H1 (cell line): ENCODE results near the gene SPG7. TPM values are rescaled to one million over a fixed set of nuclear protein-coding genes. Genes with fewer than 3 reads are reported as not detected.

Source experiments
- CTCF ChIA-PET: fragments of 300-600 bp; sonication (Branson Sonifier 250); formaldehyde crosslinking; loops from one replicate; lab custom pipeline; 2021; ENCODE audit not compliant: partially characterized antibody; lab: Charles Lee
- POLR2A ChIA-PET: fragments of 300-600 bp; sonication (Branson Sonifier 250); formaldehyde crosslinking; loops from one replicate; lab custom pipeline; 2021; ENCODE audit warnings: inconsistent platforms; ENCODE audit not compliant: partially characterized antibody; lab: Charles Lee
- DNase-seq, 2 experiments: peaks; one replicate each; pipeline versions ENCODE4 v3.0.0 to v3.0.0-alpha.2; 2010 to 2022; ENCODE audit warnings: low spot score in 2 of 2, low read depth in 1 of 2, mixed read lengths in 1 of 2
- FAIRE-seq: peaks from 2 replicates; lab custom pipeline; 2011; peaks lifted over from hg19 to GRCh38; lab: Jason Lieb, UNC
- H2AFZ ChIP-seq: 2 replicates; pipeline ENCODE4 v1.8.1; 2012; ENCODE audit warnings: low read length, inconsistent platforms
- H2AK5ac ChIP-seq: 2 replicates; pipeline ENCODE4 v1.6.1; 2013; ENCODE audit warnings: low read depth, low read length
- H2BK120ac ChIP-seq: replicated peaks from 2 replicates; pipeline ENCODE3; 2013; ENCODE audit warnings: low read depth, low read length, inconsistent platforms
- H2BK12ac ChIP-seq: 2 replicates; pipeline ENCODE4 v1.6.1; 2013; ENCODE audit warnings: low read depth, low read length
- H2BK15ac ChIP-seq: 2 replicates; pipeline ENCODE4 v1.6.1; 2013; ENCODE audit warnings: low read length
- H2BK20ac ChIP-seq: 2 replicates; pipeline ENCODE4 v1.6.1; 2013; ENCODE audit warnings: low read length
- H2BK5ac ChIP-seq: 2 replicates; pipeline ENCODE4 v1.6.1; 2013; ENCODE audit warnings: low read depth, low read length
- H3K14ac ChIP-seq: 2 replicates; pipeline ENCODE4 v1.6.1; 2013; ENCODE audit warnings: inconsistent platforms; ENCODE audit not compliant: insufficient read length
- H3K18ac ChIP-seq: 2 replicates; pipeline ENCODE4 v1.6.1; 2013; ENCODE audit warnings: low read length; ENCODE audit errors: extremely low read depth
- H3K23ac ChIP-seq: 2 replicates; pipeline ENCODE4 v1.6.1; 2013; ENCODE audit warnings: inconsistent platforms; ENCODE audit not compliant: insufficient read length
- H3K23me2 ChIP-seq: 2 replicates; pipeline ENCODE4 v1.6.1; 2013; ENCODE audit warnings: low read depth, low read length
- H3K27ac ChIP-seq: 2 replicates; pipeline ENCODE4 v1.6.1; 2011; ENCODE audit warnings: low read depth, low read length, inconsistent platforms
- H3K27me3 ChIP-seq, 4 experiments: replicated peaks in 1 of 4; 1 replicate in 1 of 4; 2 replicates in 3 of 4; pipeline versions ENCODE4 v1.6.1 to v1.8.1; 2011 to 2013; ENCODE audit warnings: low read length in 3 of 4, mild to moderate bottlenecking in 3 of 4, inconsistent platforms in 2 of 4, mixed read lengths in 2 of 4, moderate library complexity in 1 of 4; ENCODE audit not compliant: control insufficient read depth in 3 of 4, insufficient read depth in 3 of 4; ENCODE audit errors: extremely low read depth in 1 of 4
- H3K36me3 ChIP-seq, 4 experiments: 2 replicates each; pipeline versions ENCODE4 v1.6.1 to v1.8.1; 2011 to 2013; ENCODE audit warnings: mild to moderate bottlenecking in 4 of 4, low read length in 3 of 4, moderate library complexity in 2 of 4, control low read depth in 1 of 4, inconsistent platforms in 1 of 4; ENCODE audit not compliant: insufficient read depth in 4 of 4, control insufficient read depth in 2 of 4
- H3K4ac ChIP-seq: replicated peaks from 2 replicates; pipeline ENCODE3; 2013; ENCODE audit warnings: low read length, low read depth, mixed read lengths, inconsistent platforms; ENCODE audit not compliant: insufficient read length
- H3K4me1 ChIP-seq, 4 experiments: replicated peaks in 1 of 4; 1 replicate in 1 of 4; 2 replicates in 3 of 4; pipeline versions ENCODE4 v1.6.1 to v1.8.1; 2011 to 2013; ENCODE audit warnings: low read length in 3 of 4, inconsistent platforms in 2 of 4, mixed read lengths in 1 of 4; ENCODE audit not compliant: insufficient read depth in 4 of 4, control insufficient read depth in 3 of 4
- H3K4me2 ChIP-seq, 2 experiments: 2 replicates each; pipeline versions ENCODE4 v1.6.1 to v1.8.1; 2011 to 2013; ENCODE audit warnings: low read depth in 2 of 2, low read length in 2 of 2, control low read depth in 1 of 2, inconsistent platforms in 1 of 2, mild to moderate bottlenecking in 1 of 2; ENCODE audit not compliant: insufficient read depth in 1 of 2
- H3K4me3 ChIP-seq, 4 experiments: fragments of 200-600, 300-600 bp in 1 of 4; sonication (generic), shearing (Covaris generic), sonication (Bioruptor Twin) in 1 of 4; 2 replicates each; pipeline versions ENCODE4 v1.5.1 to v1.8.1; 2011 to 2016; ENCODE audit warnings: low read length in 4 of 4, low read depth in 3 of 4, control low read depth in 2 of 4, inconsistent platforms in 2 of 4, mild to moderate bottlenecking in 2 of 4, mixed read lengths in 1 of 4, moderate library complexity in 1 of 4; ENCODE audit not compliant: insufficient read depth in 2 of 4; ENCODE audit errors: extremely low read depth in 1 of 4
- H3K56ac ChIP-seq: replicated peaks from 2 replicates; pipeline ENCODE3; 2013; ENCODE audit warnings: low read depth, mild to moderate bottlenecking, mixed read lengths, low read length, inconsistent platforms; ENCODE audit not compliant: insufficient read length
- H3K79me1 ChIP-seq: 2 replicates; pipeline ENCODE4 v1.6.1; 2013; ENCODE audit warnings: low read depth, low read length, control low read depth
- H3K79me2 ChIP-seq, 2 experiments: 2 replicates each; pipeline versions ENCODE4 v1.6.1 to v1.8.1; 2012 to 2013; ENCODE audit warnings: low read length in 2 of 2, mild to moderate bottlenecking in 2 of 2, inconsistent platforms in 1 of 2; ENCODE audit not compliant: insufficient read depth in 2 of 2, control insufficient read depth in 1 of 2
- H3K9ac ChIP-seq, 4 experiments: replicated peaks in 1 of 4; 1 replicate in 1 of 4; 2 replicates in 3 of 4; pipeline versions ENCODE4 v1.6.1 to v1.8.1; 2011 to 2013; ENCODE audit warnings: low read depth in 3 of 4, low read length in 3 of 4, control low read depth in 2 of 4, mild to moderate bottlenecking in 2 of 4, moderate library complexity in 2 of 4, inconsistent platforms in 1 of 4; ENCODE audit errors: extremely low read depth in 1 of 4
- H3K9me3 ChIP-seq, 2 experiments: 2 replicates each; pipeline versions ENCODE4 v1.6.1 to v1.8.1; 2012 to 2013; ENCODE audit warnings: mild to moderate bottlenecking in 2 of 2, moderate library complexity in 2 of 2, control low read depth in 1 of 2, inconsistent platforms in 1 of 2, low read depth in 1 of 2, low read length in 1 of 2, mixed read lengths in 1 of 2; ENCODE audit not compliant: insufficient read depth in 2 of 2
- H4K20me1 ChIP-seq, 2 experiments: replicated peaks in 1 of 2; 2 replicates each; pipeline versions ENCODE3 to v1.8.1; 2011 to 2013; ENCODE audit warnings: inconsistent platforms in 2 of 2, low read length in 2 of 2, mild to moderate bottlenecking in 1 of 2; ENCODE audit not compliant: insufficient read depth in 2 of 2, control insufficient read depth in 1 of 2
- H4K5ac ChIP-seq: 2 replicates; pipeline ENCODE4 v1.6.1; 2013; ENCODE audit warnings: low read length, low read depth, mixed read lengths, inconsistent platforms; ENCODE audit not compliant: insufficient read length
- H4K8ac ChIP-seq: 2 replicates; pipeline ENCODE4 v1.8.0; 2013; ENCODE audit warnings: mild to moderate bottlenecking, moderate library complexity, low read length, inconsistent platforms; ENCODE audit not compliant: insufficient read depth; ENCODE audit errors: extremely low read depth
- H4K91ac ChIP-seq: replicated peaks from 2 replicates; pipeline ENCODE3; 2013; ENCODE audit warnings: low read length, mixed read lengths, inconsistent platforms; ENCODE audit not compliant: insufficient read length
- ASH2L ChIP-seq: fragments of 200-600, 300-600 bp; sonication (generic); IDR thresholded peaks from one replicate; pipeline ENCODE4 v1.7.1; 2017; ENCODE audit warnings: low read length
- BRCA1 ChIP-seq: IDR thresholded peaks from 2 replicates; pipeline ENCODE4 v1.6.1; 2012; ENCODE audit warnings: low read depth, low read length, improper control_type of control experiment
- CBX8 ChIP-seq: fragments of 300-800, 300-1000 bp; sonication (generic); IDR thresholded peaks from 2 replicates; pipeline ENCODE4 v1.7.1; 2016; ENCODE audit warnings: low read depth, low read length, borderline replicate concordance
- E2F6 ChIP-seq: IDR thresholded peaks from 2 replicates; pipeline ENCODE4 v1.6.1; 2012; ENCODE audit warnings: inconsistent platforms
- EGR1 ChIP-seq: IDR thresholded peaks from 2 replicates; pipeline ENCODE4 v1.6.1; 2011; ENCODE audit warnings: low read depth, low read length, borderline replicate concordance
- GTF2F1 ChIP-seq: IDR thresholded peaks from 2 replicates; pipeline ENCODE4 v1.6.1; 2012; ENCODE audit warnings: low read depth, low read length, improper control_type of control experiment, borderline replicate concordance
- KDM4A ChIP-seq: IDR thresholded peaks from one replicate; pipeline ENCODE4 v1.7.1; 2012; ENCODE audit warnings: low read depth, mild to moderate bottlenecking, moderate library complexity, low read length, inconsistent platforms; ENCODE audit not compliant: severe bottlenecking
- SIN3A ChIP-seq, 2 experiments: IDR thresholded peaks in 1 of 2; conservative IDR thresholded peaks in 1 of 2; 2 replicates each; pipeline ENCODE4 v1.6.1; 2011 to 2012; ENCODE audit warnings: low read length in 2 of 2, improper control_type of control experiment in 1 of 2, low read depth in 1 of 2, mild to moderate bottlenecking in 1 of 2
- SIRT6 ChIP-seq: IDR thresholded peaks from one replicate; pipeline ENCODE4 v1.7.1; 2012; ENCODE audit warnings: low read length, inconsistent platforms
- SIX5 ChIP-seq: IDR thresholded peaks from 2 replicates; pipeline ENCODE4 v1.6.1; 2011; ENCODE audit warnings: mild to moderate bottlenecking, low read depth, low read length
- ZNF274 ChIP-seq: IDR thresholded peaks from 2 replicates; pipeline ENCODE4 v1.7.0; 2012; ENCODE audit warnings: low read length, borderline replicate concordance; ENCODE audit errors: extremely low read depth
- WGBS, 2 experiments: shearing (Covaris generic) in 1 of 2; methylation state at CpG; one replicate each; pipeline versions ENCODE4 v1.1.6 to v1.1.7; 2013 to 2015; ENCODE audit warnings: low lambda C conversion rate in 2 of 2, mixed read lengths in 2 of 2, inconsistent platforms in 1 of 2, low coverage in 1 of 2, missing lambda C conversion rate in 1 of 2; ENCODE audit not compliant: insufficient replicate concordance in 2 of 2, insufficient coverage in 1 of 2, insufficient read length in 1 of 2; ENCODE audit errors: extremely low coverage in 1 of 2, missing lambda C conversion rate in 1 of 2; 5-methylcytosine and 5-hydroxymethylcytosine counted together
- polyA plus RNA-seq, 7 experiments: library from polyadenylated mRNA; depleted of rRNA in 3 of 7; stranded (reverse) in 5 of 7; unstranded in 2 of 7; fragments of >200 nt in 5 of 7; fragments of 200-250 nt in 2 of 7; gene quantifications; 1 replicate in 5 of 7; 2 replicates in 1 of 7; 4 replicates in 1 of 7; pipeline versions ENCODE4 v1.2.1 to v1.2.3, GENCODE V29; 2011 to 2013; ENCODE audit warnings: missing spikeins in 2 of 7, mixed read lengths in 2 of 7
- total RNA-seq: library from RNA; stranded (reverse); fragmentation: NEBNext Ultra II Directional; extraction: Animal tissue kit (Norgen Biotek cat#: 25700); gene quantifications from 2 replicates; pipeline ENCODE4 v1.2.1, GENCODE V29; 2021
- TF ChIP-seq, protein P1 (sequence below): IDR thresholded peaks from 2 replicates; pipeline ENCODE4 v1.6.1; 2012; ENCODE audit warnings: inconsistent platforms

The SPG7 gene
- total and polyA plus RNA-seq, 2 of the 8 experiments (the other 6 are each of a cell fraction or from before 2014, with no cell fraction given) = 72.1 to 113 TPM

DNA sequence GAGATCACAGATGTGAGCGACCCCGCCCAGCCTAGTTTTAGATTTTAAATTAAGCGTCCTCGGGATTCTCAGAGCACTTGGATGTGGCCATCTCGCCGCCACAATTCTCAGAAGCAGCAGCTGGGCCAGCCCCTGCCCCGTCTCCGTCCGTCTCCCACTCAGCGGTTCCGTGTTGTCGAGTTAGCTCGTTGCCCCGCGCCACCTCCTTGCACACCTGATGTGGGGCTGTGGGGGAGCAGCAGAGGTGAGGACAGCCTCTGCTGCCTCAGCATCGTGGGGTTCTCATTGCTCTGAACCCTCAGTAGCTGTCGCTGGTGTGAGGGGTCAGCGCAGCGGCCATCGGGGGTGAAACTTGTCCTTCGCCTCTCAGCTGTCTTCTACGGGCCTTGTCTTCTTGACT lies 44.1 kb downstream of the SPG7 start:
- Histone ChIP-seq H3K4me1 (no peaks in the 10 kb centered on the region), H3K9me3 (no peaks in the 10 kb centered on the region), H3K18ac (no peak overlapping the region), H3K23me2 (no peaks in the 10 kb centered on the region), H2BK5ac (no peak overlapping the region), H4K5ac (no peak overlapping the region), H2BK12ac (no peak overlapping the region), H4K91ac (no peak overlapping the region), H3K4ac (no peak overlapping the region), H2BK20ac (no peak overlapping the region), H3K23ac (no peak overlapping the region), H3K79me1 (no peaks in the 10 kb centered on the region; the same call in 1 of the 2 replicates), H3K14ac (no peak overlapping the region), H3K9ac (no peak overlapping the region), H4K20me1 (peaks cover 0 to 19% of the 10 kb centered on the region in 2 experiments), H3K4me2 (no peak overlapping the region), H2AFZ (no peak overlapping the region), H3K36me3 (peaks cover 18 to 54% (median 39%) of the 10 kb centered on the region in 4 experiments), H3K79me2 (no peaks in the 10 kb centered on the region), H4K8ac (0 out of 2 replicates have a peak overlapping the region, but pooled peaks have one; percentile 22), H2AK5ac (no peak overlapping the region), H3K27ac (no peak overlapping the region), H2BK120ac (no peak overlapping the region), H3K56ac (no peak overlapping the region), H3K4me3 (no peak overlapping the region), H3K27me3 (no peaks in the 10 kb centered on the region), H2BK15ac (no peak overlapping the region)
- POLR2A ChIA-PET = interaction anchor here (2.5 to 6.5 kb wide), 3 partner anchors 11 to 43 kb away, joined by 4 to 63 read pairs (median 47); no protein-coding TSS in a partner anchor
- no peak for TF ChIP-seq ASH2L
- no peak for TF ChIP-seq BRCA1
- TF ChIP-seq CBX8 = no peak
- no peak for TF ChIP-seq SIX5
- no peak for TF ChIP-seq SIN3A (conservative IDR thresholded peaks at IDR 0.05 in 1 of 2, IDR thresholded peaks at IDR 0.05 in 1 of 2; ENCODE audit: low read depth in 1 of 2, low read length in 2 of 2)
- no peak for TF ChIP-seq GTF2F1
- TF ChIP-seq E2F6 = no peak
- TF ChIP-seq SIRT6 = no peak
- TF ChIP-seq KDM4A = no peak
- TF ChIP-seq ZNF274 = no peak
- TF ChIP-seq, protein P1, sequence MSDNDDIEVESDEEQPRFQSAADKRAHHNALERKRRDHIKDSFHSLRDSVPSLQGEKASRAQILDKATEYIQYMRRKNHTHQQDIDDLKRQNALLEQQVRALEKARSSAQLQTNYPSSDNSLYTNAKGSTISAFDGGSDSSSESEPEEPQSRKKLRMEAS = no peak
- no peak for TF ChIP-seq EGR1
- FAIRE-seq = no peak
- WGBS, 2 experiments = 94% methylated on average over 22 of the region's 22 CpGs; no CpG with 5 or more reads in 1 of the 2 experiments
- no peak for DNase-seq
- CTCF ChIA-PET = interaction anchor here (0.8 to 1.2 kb wide), 3 partner anchors 13 to 29 kb away, joined by 3 read pairs; no protein-coding TSS in a partner anchor
